ENCODE measurements around the gene PADI1. TPM values are rescaled to one million over a fixed set of nuclear protein-coding genes. Genes with fewer than 3 reads are reported as not detected.

Gene PADI1
- total and polyA plus RNA-seq, 2 of the 8 experiments (the other 6 are each of a cell fraction or from before 2014, with no cell fraction given): 0.20 to 0.30 TPM

DNA sequence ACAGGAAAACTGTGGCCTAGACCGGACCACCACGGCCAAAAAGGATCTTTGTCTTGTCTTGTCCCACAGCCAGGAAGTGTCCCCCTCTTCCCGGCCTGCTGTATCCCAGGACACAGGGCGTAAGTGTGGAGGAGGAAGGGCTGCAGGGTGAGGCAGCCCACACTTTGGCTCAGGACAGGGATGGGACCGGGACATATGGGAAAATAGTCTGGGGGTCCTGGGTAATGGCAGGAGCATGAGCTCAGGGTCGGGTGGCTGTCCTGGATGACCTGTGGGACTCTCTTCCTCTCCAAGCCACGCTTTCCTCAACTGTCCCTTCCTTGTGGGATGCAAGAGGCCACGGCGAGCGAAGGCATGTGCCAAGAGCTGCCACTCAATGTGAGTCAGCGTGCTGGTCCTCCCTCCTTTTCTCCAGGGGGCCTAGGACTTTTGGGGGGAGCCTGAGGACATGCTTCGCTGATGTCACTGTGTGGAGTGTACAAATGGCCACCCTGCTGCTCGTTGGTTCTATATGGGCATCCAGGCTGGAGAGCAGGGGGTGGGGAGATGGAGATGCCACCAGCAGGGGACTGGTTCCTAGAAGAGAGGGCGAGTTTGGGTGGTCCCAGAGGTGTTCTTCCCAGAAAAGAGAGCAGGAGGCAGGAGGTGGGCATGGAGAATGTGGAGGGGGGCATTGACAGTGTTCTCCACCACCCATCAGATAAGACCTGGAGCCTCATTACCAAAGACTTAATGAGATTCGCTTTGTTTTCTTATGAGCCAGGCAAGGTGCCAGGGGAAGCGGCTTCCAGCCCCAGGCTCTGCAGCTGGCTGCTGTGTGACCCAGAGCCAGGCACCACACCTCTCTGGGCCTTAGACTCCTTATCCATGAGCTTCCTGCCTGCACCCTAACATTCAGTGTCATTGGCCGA, 11.5 kb upstream of the PADI1 start:
- no peak overlapping the region for H3K4me2 ChIP-seq (ENCODE audit: insufficient read depth in 1 of 2, low read depth in 2 of 2, low read length in 2 of 2)
- FAIRE-seq: no peak
- H2BK12ac ChIP-seq (ENCODE audit: low read depth, low read length): 0 out of 2 replicates have a peak overlapping the region, but pooled peaks have one; percentile 35
- no peaks in the 10 kb centered on the region for H3K27me3 ChIP-seq (replicated peaks in 1 of 4; ENCODE audit: control insufficient read depth in 3 of 4, extremely low read depth in 1 of 4, insufficient read depth in 3 of 4, low read length in 3 of 4)
- no peaks in the 10 kb centered on the region for H3K23me2 ChIP-seq (ENCODE audit: low read depth, low read length)
- H3K14ac ChIP-seq (ENCODE audit: insufficient read length): no peak overlapping the region
- no peaks in the 10 kb centered on the region for H3K79me2 ChIP-seq (ENCODE audit: control insufficient read depth in 1 of 2, insufficient read depth in 2 of 2, low read length in 2 of 2)
- H2BK20ac ChIP-seq (ENCODE audit: low read length): no peak overlapping the region
- H2AK5ac ChIP-seq (ENCODE audit: low read depth, low read length): no peak overlapping the region
- no peak overlapping the region for H2AFZ ChIP-seq (ENCODE audit: low read length)
- H2BK120ac ChIP-seq (replicated peaks; ENCODE audit: low read depth, low read length): no peak overlapping the region
- H4K91ac ChIP-seq (replicated peaks; ENCODE audit: insufficient read length, low read length): no peak overlapping the region
- no peak overlapping the region for H3K4ac ChIP-seq (replicated peaks; ENCODE audit: insufficient read length, low read depth, low read length)
- ChIA-PET POLR2A (ENCODE audit: partially characterized antibody) (interaction anchor here (1.2 kb wide), 1 partner anchor 14 kb away, joined by 4 read pairs; no protein-coding TSS in a partner anchor), CTCF (ENCODE audit: partially characterized antibody) (interaction anchor here (1.5 kb wide), 1 partner anchor 16 kb away, joined by 4 read pairs; no protein-coding TSS in a partner anchor)
- H2BK15ac ChIP-seq (ENCODE audit: low read length): 0 out of 2 replicates have a peak overlapping the region, but pooled peaks have one; percentile 18
- no peak overlapping the region for H3K27ac ChIP-seq (ENCODE audit: low read depth, low read length)
- no peaks in the 10 kb centered on the region for H3K79me1 ChIP-seq (ENCODE audit: low read depth, low read length)
- peaks cover 0 to 4% (median 0%) of the 10 kb centered on the region in 4 experiments; a peak in 3 of 7 replicates for H3K4me1 ChIP-seq (replicated peaks in 1 of 4; ENCODE audit: control insufficient read depth in 3 of 4, insufficient read depth in 4 of 4, low read length in 3 of 4)
- no peak overlapping the region for H3K56ac ChIP-seq (replicated peaks; ENCODE audit: insufficient read length, low read depth, low read length)
- H3K4me3 ChIP-seq (ENCODE audit: extremely low read depth in 1 of 4, insufficient read depth in 2 of 4, low read depth in 3 of 4, low read length in 4 of 4): no peak overlapping the region
- no peak overlapping the region for H4K8ac ChIP-seq (ENCODE audit: extremely low read depth, insufficient read depth, low read length)
- peak in 1 of 2 experiments; percentile 41 for DNase-seq (ENCODE audit: low read depth in 1 of 2, low spot score in 2 of 2)
- H2BK5ac ChIP-seq (ENCODE audit: low read depth, low read length): no peak overlapping the region
- 88% methylated on average over 13 of the region's 17 CpGs; no CpG with 5 or more reads in 1 of the 2 experiments for WGBS, 2 experiments (ENCODE audit: extremely low coverage in 1 of 2, insufficient coverage in 1 of 2, insufficient read length in 1 of 2, insufficient replicate concordance in 2 of 2, low coverage in 1 of 2, low lambda C conversion rate in 2 of 2, missing lambda C conversion rate in 1 of 2)
- H3K18ac ChIP-seq (ENCODE audit: extremely low read depth, low read length): no peak overlapping the region
- H4K5ac ChIP-seq (ENCODE audit: insufficient read length, low read depth, low read length): no peak overlapping the region
- no peak overlapping the region for H3K9ac ChIP-seq (replicated peaks in 1 of 4; ENCODE audit: extremely low read depth in 1 of 4, low read depth in 3 of 4, low read length in 3 of 4)
- H3K23ac ChIP-seq (ENCODE audit: insufficient read length): no peak overlapping the region
- H3K36me3 ChIP-seq (ENCODE audit: control insufficient read depth in 2 of 4, insufficient read depth in 4 of 4, low read length in 3 of 4): no peaks in the 10 kb centered on the region
- peaks cover 2 to 3% of the 10 kb centered on the region in 2 experiments; a peak in 1 of 4 replicates for H3K9me3 ChIP-seq (ENCODE audit: insufficient read depth in 2 of 2, low read depth in 1 of 2, low read length in 1 of 2)
- no peaks in the 10 kb centered on the region for H4K20me1 ChIP-seq (replicated peaks in 1 of 2; ENCODE audit: control insufficient read depth in 1 of 2, insufficient read depth in 2 of 2, low read length in 2 of 2)
- TF ChIP-seq, protein P1, sequence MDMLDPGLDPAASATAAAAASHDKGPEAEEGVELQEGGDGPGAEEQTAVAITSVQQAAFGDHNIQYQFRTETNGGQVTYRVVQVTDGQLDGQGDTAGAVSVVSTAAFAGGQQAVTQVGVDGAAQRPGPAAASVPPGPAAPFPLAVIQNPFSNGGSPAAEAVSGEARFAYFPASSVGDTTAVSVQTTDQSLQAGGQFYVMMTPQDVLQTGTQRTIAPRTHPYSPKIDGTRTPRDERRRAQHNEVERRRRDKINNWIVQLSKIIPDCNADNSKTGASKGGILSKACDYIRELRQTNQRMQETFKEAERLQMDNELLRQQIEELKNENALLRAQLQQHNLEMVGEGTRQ (IDR thresholded peaks at IDR 0.05; ENCODE audit: low read length): no peak
- no peak for TF ChIP-seq JUN (IDR thresholded peaks at IDR 0.05; ENCODE audit: low read depth, low read length)
- no peak for TF ChIP-seq EP300 (IDR thresholded peaks at IDR 0.05; ENCODE audit: borderline replicate concordance in 1 of 2, low read depth in 2 of 2, low read length in 2 of 2)
- TF ChIP-seq SAP30 (IDR thresholded peaks at IDR 0.05; ENCODE audit: insufficient read depth, insufficient replicate concordance, low read length): no peak
- no peak for TF ChIP-seq POLR2A (IDR thresholded peaks at IDR 0.05; ENCODE audit: control extremely low read depth in 1 of 2, low read depth in 2 of 2, low read length in 2 of 2)
- TF ChIP-seq SIX5 (IDR thresholded peaks at IDR 0.05; ENCODE audit: low read depth, low read length): no peak
- TF ChIP-seq, protein P2, sequence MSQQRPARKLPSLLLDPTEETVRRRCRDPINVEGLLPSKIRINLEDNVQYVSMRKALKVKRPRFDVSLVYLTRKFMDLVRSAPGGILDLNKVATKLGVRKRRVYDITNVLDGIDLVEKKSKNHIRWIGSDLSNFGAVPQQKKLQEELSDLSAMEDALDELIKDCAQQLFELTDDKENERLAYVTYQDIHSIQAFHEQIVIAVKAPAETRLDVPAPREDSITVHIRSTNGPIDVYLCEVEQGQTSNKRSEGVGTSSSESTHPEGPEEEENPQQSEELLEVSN (IDR thresholded peaks at IDR 0.05): no peak
- no peak for TF ChIP-seq BRCA1 (IDR thresholded peaks at IDR 0.05; ENCODE audit: low read depth, low read length)
- no peak for TF ChIP-seq TCF12 (IDR thresholded peaks at IDR 0.05; ENCODE audit: low read depth, low read length)
